Measurements from ENCODE around the gene ROR1. TPM values are rescaled to one million over a fixed set of nuclear protein-coding genes. Genes with fewer than 3 reads are reported as not detected.

The ROR1 gene
- total and polyA plus RNA-seq, 9 of the 15 experiments (the other 6 are each of a cell fraction or from before 2014, with no cell fraction given), result 0.02 TPM; not detected in 8

GRCh38 chr1:64093941-64094340 lies 320.1 kb downstream of the ROR1 start:
- Histone ChIP-seq H3K36me3 (ENCODE audit: control insufficient read depth, insufficient read depth, low read length) (no peaks in the 10 kb centered on the region), H2AFZ (ENCODE audit: low read depth, low read length) (no peak overlapping the region), H3K27ac (ENCODE audit: extremely low read depth, low read depth, low read length) (no peak overlapping the region), H4K20me1 (replicated peaks; ENCODE audit: control insufficient read depth, insufficient read depth, low read length) (no peaks in the 10 kb centered on the region), H3K4me2 (ENCODE audit: insufficient read depth, low read length) (no peak overlapping the region), H3K9me1 (ENCODE audit: control insufficient read depth, insufficient read depth, low read length) (no peaks in the 10 kb centered on the region), H3K4me3 (no peak overlapping the region), H3K4me1 (replicated peaks in 1 of 2; ENCODE audit: control insufficient read depth in 2 of 2, insufficient read depth in 2 of 2, low read length in 2 of 2) (no peaks in the 10 kb centered on the region), H3K27me3 (ENCODE audit: control insufficient read depth in 2 of 2, insufficient read depth in 2 of 2, low read length in 2 of 2) (no peaks in the 10 kb centered on the region), H3K79me2 (ENCODE audit: control insufficient read depth, insufficient read depth, low read length) (no peaks in the 10 kb centered on the region), H3K9me3 (replicated peaks; ENCODE audit: control insufficient read depth, insufficient read depth, low read depth, low read length) (no peaks in the 10 kb centered on the region), H3K9ac (ENCODE audit: insufficient read depth in 1 of 2, low read depth in 2 of 2, low read length in 2 of 2) (no peak overlapping the region)
- TF ChIP-seq CBX2 (IDR thresholded peaks at IDR 0.05; ENCODE audit: insufficient read depth, low read length, poor library complexity, severe bottlenecking) (no peak), POLR2AphosphoS2 (IDR thresholded peaks at IDR 0.05; ENCODE audit: low read length) (no peak), ZFP30 (CRISPR knock-in tag; IDR thresholded peaks at IDR 0.05; ENCODE audit: borderline replicate concordance) (no peak), MAX (CRISPR knock-in tag; IDR thresholded peaks at IDR 0.05) (no peak), ZNF77 (CRISPR knock-in tag; IDR thresholded peaks at IDR 0.05) (no peak), ZNF780A (CRISPR knock-in tag; IDR thresholded peaks at IDR 0.05) (no peak), RUNX1 (IDR thresholded peaks at IDR 0.05; ENCODE audit: low read depth) (no peak), TAF9B (IDR thresholded peaks at IDR 0.05; ENCODE audit: partially characterized antibody) (no peak), ZNF717 (CRISPR knock-in tag; IDR thresholded peaks at IDR 0.05) (no peak), HDAC2 (IDR thresholded peaks at IDR 0.05) (no peak), DDX20 (tag; IDR thresholded peaks at IDR 0.05; ENCODE audit: low read depth) (no peak), ZNF23 (CRISPR knock-in tag; IDR thresholded peaks at IDR 0.05) (no peak), ZNF224 (CRISPR knock-in tag; IDR thresholded peaks at IDR 0.05) (no peak), EP300 (IDR thresholded peaks at IDR 0.05; ENCODE audit: low read length) (no peak), SMARCB1 (IDR thresholded peaks at IDR 0.05; ENCODE audit: insufficient read length, low read depth) (no peak)
- TF ChIP-seq, protein P1, sequence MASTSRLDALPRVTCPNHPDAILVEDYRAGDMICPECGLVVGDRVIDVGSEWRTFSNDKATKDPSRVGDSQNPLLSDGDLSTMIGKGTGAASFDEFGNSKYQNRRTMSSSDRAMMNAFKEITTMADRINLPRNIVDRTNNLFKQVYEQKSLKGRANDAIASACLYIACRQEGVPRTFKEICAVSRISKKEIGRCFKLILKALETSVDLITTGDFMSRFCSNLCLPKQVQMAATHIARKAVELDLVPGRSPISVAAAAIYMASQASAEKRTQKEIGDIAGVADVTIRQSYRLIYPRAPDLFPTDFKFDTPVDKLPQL (IDR thresholded peaks at IDR 0.05; ENCODE audit: extremely low read depth, insufficient read length), result no peak
- TF ChIP-seq, protein P2, sequence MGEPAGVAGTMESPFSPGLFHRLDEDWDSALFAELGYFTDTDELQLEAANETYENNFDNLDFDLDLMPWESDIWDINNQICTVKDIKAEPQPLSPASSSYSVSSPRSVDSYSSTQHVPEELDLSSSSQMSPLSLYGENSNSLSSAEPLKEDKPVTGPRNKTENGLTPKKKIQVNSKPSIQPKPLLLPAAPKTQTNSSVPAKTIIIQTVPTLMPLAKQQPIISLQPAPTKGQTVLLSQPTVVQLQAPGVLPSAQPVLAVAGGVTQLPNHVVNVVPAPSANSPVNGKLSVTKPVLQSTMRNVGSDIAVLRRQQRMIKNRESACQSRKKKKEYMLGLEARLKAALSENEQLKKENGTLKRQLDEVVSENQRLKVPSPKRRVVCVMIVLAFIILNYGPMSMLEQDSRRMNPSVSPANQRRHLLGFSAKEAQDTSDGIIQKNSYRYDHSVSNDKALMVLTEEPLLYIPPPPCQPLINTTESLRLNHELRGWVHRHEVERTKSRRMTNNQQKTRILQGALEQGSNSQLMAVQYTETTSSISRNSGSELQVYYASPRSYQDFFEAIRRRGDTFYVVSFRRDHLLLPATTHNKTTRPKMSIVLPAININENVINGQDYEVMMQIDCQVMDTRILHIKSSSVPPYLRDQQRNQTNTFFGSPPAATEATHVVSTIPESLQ (CRISPR knock-in tag; IDR thresholded peaks at IDR 0.05), result no peak
- FAIRE-seq (no peak), ATAC-seq (no peak), DNase-seq (ENCODE audit: extremely low read depth in 1 of 4, low spot score in 3 of 4) (no peak)
- ChIA-PET CTCF (ENCODE audit: low intra/inter-chr PET ratio) (interaction anchor here (0.6 kb wide), 1 partner anchor 15 kb away, joined by 3 read pairs; no protein-coding TSS in a partner anchor), POLR2A (no interaction called here)
- intact Hi-C loops (cut with micrococcal nuclease) (no loop called here), in situ Hi-C loops (cut with MboI) (no loop called here)
- no TSS peak for BruUV-seq (replicated peaks)
